GM12892 (cell line): ENCODE measurements around the gene HAGHL.

Source experiments
- POLR2A ChIP-seq: IDR thresholded peaks from 2 replicates; pipeline ENCODE4 v1.6.1; 2011; ENCODE audit warnings: low read depth, low read length, control low read depth
- POLR2AphosphoS5 ChIP-seq: IDR thresholded peaks from 2 replicates; pipeline ENCODE4 v1.6.1; 2011; ENCODE audit warnings: low read depth, low read length, control low read depth
- TAF1 ChIP-seq: IDR thresholded peaks from 2 replicates; pipeline ENCODE4 v1.6.1; 2011; ENCODE audit warnings: low read depth, mild to moderate bottlenecking, control low read depth, low read length, borderline replicate concordance

- TF ChIP-seq POLR2AphosphoS5 = no peak
- TF ChIP-seq POLR2A = no peak
- TF ChIP-seq TAF1 = no peak
These were observed 10.1 kb downstream of the HAGHL start for GRCh38 chr16:736936-737481.
